SK-N-SH (cell line): Measurements from ENCODE around the gene PKN3. TPM values are rescaled to one million over a fixed set of nuclear protein-coding genes. Genes with fewer than 3 reads are reported as not detected.

Source experiments
- CTCF ChIA-PET: fragments of 300-600, 350-600 bp; formaldehyde crosslinking; extraction: SDS; loops from one replicate; lab custom pipeline; 2021; lab: Yijun Ruan, JAX
- POLR2A ChIA-PET: fragments of 350-600 bp; sonication (Branson Sonifier 250); formaldehyde crosslinking; extraction: SDS; loops from one replicate; lab custom pipeline; 2020; ENCODE audit warnings: antibody characterized with exemption, inconsistent platforms; lab: Yijun Ruan, JAX
- DNase-seq: peaks from one replicate; pipeline ENCODE4 v3.0.0; 2012
- H2AFZ ChIP-seq: fragments of 200-600 bp; sonication (generic); 2 replicates; pipeline ENCODE4 v1.8.1; 2016; ENCODE audit warnings: antibody characterized with exemption, mild to moderate bottlenecking, low read depth
- H3F3A ChIP-seq: fragments of 200-600 bp; sonication (generic); replicated peaks from 2 replicates; pipeline ENCODE3; 2016; ENCODE audit warnings: antibody characterized with exemption, mild to moderate bottlenecking; ENCODE audit not compliant: insufficient read depth
- H3K27ac ChIP-seq, 2 experiments: fragments of 200-500 bp in 1 of 2; fragments of 200-600 bp in 1 of 2; sonication (Bioruptor generic) in 1 of 2; sonication (generic), shearing (Covaris generic) in 1 of 2; 2 replicates each; pipeline versions ENCODE4 v1.5.1 to v1.6.1; 2014 to 2016; ENCODE audit warnings: low read depth in 2 of 2, inconsistent platforms in 1 of 2, low read length in 1 of 2, mild to moderate bottlenecking in 1 of 2, mixed read lengths in 1 of 2
- H3K27me3 ChIP-seq: fragments of 200-600 bp; sonication (generic), shearing (Covaris generic); 2 replicates; pipeline ENCODE4 v1.6.1; 2016; ENCODE audit warnings: mixed run types; ENCODE audit not compliant: insufficient read depth
- H3K36me3 ChIP-seq, 2 experiments: fragments of 200-500 bp in 1 of 2; fragments of 200-600 bp in 1 of 2; sonication (Bioruptor generic) in 1 of 2; sonication (generic) in 1 of 2; replicated peaks in 1 of 2; 2 replicates each; pipeline versions ENCODE3 to v1.5.1; 2014 to 2016; ENCODE audit warnings: low read length in 1 of 2, mild to moderate bottlenecking in 1 of 2; ENCODE audit not compliant: insufficient read depth in 2 of 2, control insufficient read depth in 1 of 2
- H3K4me1 ChIP-seq, 2 experiments: fragments of 200-500 bp in 1 of 2; fragments of 200-600 bp in 1 of 2; sonication (Bioruptor generic) in 1 of 2; sonication (generic), shearing (Covaris generic) in 1 of 2; 2 replicates each; pipeline versions ENCODE4 v1.5.1 to v1.6.1; 2014 to 2016; ENCODE audit warnings: low read depth in 1 of 2, low read length in 1 of 2, mixed run types in 1 of 2; ENCODE audit not compliant: insufficient read depth in 2 of 2, control insufficient read depth in 1 of 2
- H3K4me2 ChIP-seq: fragments of 200-600 bp; sonication (generic), shearing (Covaris generic); 2 replicates; pipeline ENCODE4 v1.6.1; 2017; ENCODE audit warnings: mixed run types
- H3K4me3 ChIP-seq, 2 experiments: fragments of 200-500 bp in 1 of 2; fragments of 200-600 bp in 1 of 2; sonication (Bioruptor generic) in 1 of 2; sonication (generic), shearing (Covaris generic) in 1 of 2; 2 replicates each; pipeline versions ENCODE4 v1.5.1 to v1.8.1; 2014 to 2016; ENCODE audit warnings: low read depth in 2 of 2, inconsistent platforms in 1 of 2, low read length in 1 of 2, mild to moderate bottlenecking in 1 of 2, mixed read lengths in 1 of 2, moderate library complexity in 1 of 2
- H3K79me2 ChIP-seq: fragments of 200-600 bp; sonication (generic); 2 replicates; pipeline ENCODE4 v1.8.1; 2017; ENCODE audit warnings: mild to moderate bottlenecking; ENCODE audit not compliant: insufficient read depth
- H3K9ac ChIP-seq: fragments of 200-600 bp; sonication (generic); 2 replicates; pipeline ENCODE4 v1.6.1; 2017; ENCODE audit warnings: mixed run types
- H3K9me2 ChIP-seq: fragments of 200-600 bp; sonication (generic); 2 replicates; pipeline ENCODE4 v1.6.1; 2017; ENCODE audit warnings: mixed run types
- H3K9me3 ChIP-seq: fragments of 200-600 bp; sonication (generic); 2 replicates; pipeline ENCODE4 v1.6.1; 2017; ENCODE audit warnings: mixed run types, mild to moderate bottlenecking, moderate library complexity
- H4K20me1 ChIP-seq: fragments of 200-600 bp; sonication (generic); 2 replicates; pipeline ENCODE4 v1.6.1; 2017; ENCODE audit warnings: mild to moderate bottlenecking, mixed run types; ENCODE audit not compliant: insufficient read depth
- CHD2 ChIP-seq: fragments of 150-350 bp; IDR thresholded peaks from 2 replicates; pipeline ENCODE4 v1.6.1; 2018; ENCODE audit warnings: low read length; ENCODE audit not compliant: partially characterized antibody
- CTCF ChIP-seq: fragments of 200-600 bp; sonication (generic); IDR thresholded peaks from 2 replicates; pipeline ENCODE4 v1.6.1; 2017; ENCODE audit warnings: antibody characterized with exemption, mild to moderate bottlenecking, moderate library complexity
- FOSL2 ChIP-seq: IDR thresholded peaks from 2 replicates; pipeline ENCODE4 v1.4.0; 2012; ENCODE audit warnings: low read depth, mild to moderate bottlenecking, moderate library complexity, borderline replicate concordance
- FOXM1 ChIP-seq: IDR thresholded peaks from 2 replicates; pipeline ENCODE4 v1.4.0; 2012; ENCODE audit warnings: low read depth, mild to moderate bottlenecking
- IRF3 ChIP-seq: fragments of 150-350 bp; IDR thresholded peaks from 2 replicates; pipeline ENCODE4 v1.6.1; 2016; ENCODE audit warnings: mild to moderate bottlenecking, low read depth, low read length
- MEF2A ChIP-seq: IDR thresholded peaks from 2 replicates; pipeline ENCODE4 v1.4.0; 2012; ENCODE audit warnings: low read depth, borderline replicate concordance
- PBX3 ChIP-seq: IDR thresholded peaks from 2 replicates; pipeline ENCODE4; 2012
- POLR2AphosphoS5 ChIP-seq: IDR thresholded peaks from 2 replicates; pipeline ENCODE4 v1.6.1; 2012; ENCODE audit warnings: low read depth, low read length
- RAD21 ChIP-seq: IDR thresholded peaks from 2 replicates; pipeline ENCODE4 v1.6.1; 2012; ENCODE audit warnings: mild to moderate bottlenecking, low read length
- RCOR1 ChIP-seq: fragments of 150-350 bp; IDR thresholded peaks from 2 replicates; pipeline ENCODE4 v1.6.1; 2017; ENCODE audit warnings: antibody characterized with exemption, low read length
- SIN3A ChIP-seq: IDR thresholded peaks from 2 replicates; pipeline ENCODE4 v1.6.1; 2012; ENCODE audit warnings: low read depth, mild to moderate bottlenecking, low read length, moderate library complexity, borderline replicate concordance
- TAF1 ChIP-seq: IDR thresholded peaks from 2 replicates; pipeline ENCODE4 v1.6.1; 2012; ENCODE audit warnings: low read depth, mild to moderate bottlenecking, low read length, moderate library complexity, borderline replicate concordance
- USF1 ChIP-seq: IDR thresholded peaks from 2 replicates; pipeline ENCODE4 v1.4.0; 2012; ENCODE audit warnings: low read depth, borderline replicate concordance
- YY1 ChIP-seq: IDR thresholded peaks from 2 replicates; pipeline ENCODE4 v1.4.0; 2012; ENCODE audit warnings: low read depth, mild to moderate bottlenecking
- ZBTB33 ChIP-seq: IDR thresholded peaks from 2 replicates; pipeline ENCODE4 v1.4.0; 2012; ENCODE audit warnings: low read depth, borderline replicate concordance
- WGBS: methylation state at CpG from one replicate; pipeline ENCODE4 v1.1.6; 2017; ENCODE audit warnings: low lambda C conversion rate; 5-methylcytosine and 5-hydroxymethylcytosine counted together
- polyA plus RNA-seq, 3 experiments: library from polyadenylated mRNA; depleted of rRNA; stranded (reverse); fragments of >200 nt; gene quantifications; 2 replicates each; pipeline ENCODE4 v1.2.3, GENCODE V29; 2012

Gene PKN3
- polyA plus RNA-seq, 1 of the 3 experiments (the other 2 are of a cell fraction), result 7.8 TPM

GRCh38 chr9:128732576-128732975, 30.3 kb downstream of the PKN3 start:
- POLR2A ChIA-PET, result interaction anchor here (0.6 kb wide), 1 partner anchor 251 kb away, joined by 5 read pairs; no protein-coding TSS in a partner anchor
- Histone ChIP-seq H3K9me2 (no peaks in the 10 kb centered on the region), H3K4me1 (peaks cover 0 to 35% of the 10 kb centered on the region in 2 experiments; a peak in 1 of 4 replicates), H3K79me2 (no peaks in the 10 kb centered on the region), H2AFZ (no peak overlapping the region), H3K4me2 (no peak overlapping the region), H3F3A (peaks cover 4% of the 10 kb centered on the region), H3K9me3 (no peaks in the 10 kb centered on the region), H3K4me3 (no peak overlapping the region), H3K36me3 (peaks cover 2 to 4% of the 10 kb centered on the region in 2 experiments), H3K27ac (no peak overlapping the region), H4K20me1 (no peaks in the 10 kb centered on the region), H3K9ac (no peak overlapping the region), H3K27me3 (no peaks in the 10 kb centered on the region)
- CTCF ChIA-PET, result interaction anchor here (0.6 to 3.3 kb wide), 19 partner anchors 8 to 205 kb away, joined by 3 to 28 read pairs (median 5); partner anchors contain the start of genes ENDOG, PKN3, SPOUT1 and ZDHHC12
- no peak for DNase-seq
- WGBS, result 97% methylated on average over 13 of the region's 13 CpGs
- TF ChIP-seq SIN3A (no peak), YY1 (no peak), CTCF (no peak), RAD21 (no peak), PBX3 (no peak), MEF2A (no peak), RCOR1 (no peak), ZBTB33 (no peak), CHD2 (no peak), USF1 (no peak), IRF3 (no peak), TAF1 (no peak), POLR2AphosphoS5 (no peak), FOXM1 (no peak), FOSL2 (no peak)
